Heart left ventricle (tissue), 16 donors: ENCODE results near the gene CD27. TPM values are rescaled to one million over a fixed set of nuclear protein-coding genes. Genes with fewer than 3 reads are reported as not detected.

Source experiments
- ATAC-seq, 4 donors: fragments of 200-7000 bp; cut with Tn5 transposase; one replicate each; pipeline ENCODE4 v1.9.1; 2020 to 2022; ENCODE audit warnings: moderate library complexity in 4 of 4, mild to moderate bottlenecking in 3 of 4, moderate number of reproducible peaks in 1 of 4
- DNase-seq, 5 donors: peaks; one replicate each; pipeline ENCODE4 v3.0.0-alpha.2; 2020
- H3K27ac ChIP-seq, 12 donors: fragments of 200-600 bp; sonication (generic) in 4 of 12; one replicate each; pipeline versions ENCODE4 v1.5.0 to v1.8.0; 2016 to 2022; ENCODE audit warnings: mild to moderate bottlenecking in 2 of 12
- H3K27me3 ChIP-seq, 9 donors: fragments of 200-600 bp; sonication (generic) in 2 of 9; one replicate each; pipeline versions ENCODE4 v1.5.1 to v1.8.0; 2016 to 2022; ENCODE audit warnings: mild to moderate bottlenecking in 3 of 9
- H3K36me3 ChIP-seq, 9 donors: fragments of 200-600 bp; sonication (generic) in 2 of 9; one replicate each; pipeline versions ENCODE4 v1.5.0 to v1.8.0; 2018 to 2022; ENCODE audit warnings: mild to moderate bottlenecking in 2 of 9
- H3K4me1 ChIP-seq, 12 donors: fragments of 200-600 bp; sonication (generic) in 4 of 12; one replicate each; pipeline versions ENCODE4 v1.5.0 to v1.8.0; 2016 to 2022; ENCODE audit warnings: mild to moderate bottlenecking in 3 of 12
- H3K4me3 ChIP-seq, 12 donors: fragments of 200-600 bp; sonication (generic) in 4 of 12; one replicate each; pipeline versions ENCODE4 v1.5.0 to v1.8.0; 2017 to 2022; ENCODE audit warnings: mild to moderate bottlenecking in 9 of 12, moderate library complexity in 4 of 12
- H3K9me3 ChIP-seq, 12 donors: fragments of 200-600 bp; sonication (generic) in 4 of 12; one replicate each; pipeline versions ENCODE4 v1.5.0 to v1.8.0; 2016 to 2022; ENCODE audit warnings: mild to moderate bottlenecking in 1 of 12
- CTCF ChIP-seq, 12 donors: fragments of 200-600 bp; sonication (generic) in 4 of 12; IDR thresholded peaks; one replicate each; pipeline versions ENCODE4 v1.5.0 to v1.8.0; 2018 to 2022; ENCODE audit warnings: antibody characterized with exemption in 12 of 12, mild to moderate bottlenecking in 5 of 12
- POLR2A ChIP-seq, 2 donors: fragments of 450-650 bp; IDR thresholded peaks; one replicate each; pipeline ENCODE4 v1.6.1; 2017; ENCODE audit warnings: antibody characterized with exemption in 2 of 2, mild to moderate bottlenecking in 2 of 2, moderate library complexity in 2 of 2
- WGBS, 4 donors: extraction: QIAGEN DNeasy Blood & Tissue Kit in 2 of 4; methylation state at CpG; one replicate each; pipeline versions ENCODE4 v1.1.5 to v1.1.7; 2013 to 2018; 5-methylcytosine and 5-hydroxymethylcytosine counted together
- intact Hi-C, 10 donors: fragments of 100-400 bp; cut with DNase I; formaldehyde crosslinking; loops; one replicate each; pipeline versions ENCODE4 v1.11.1 to v1.14.2; 2022
- polyA plus RNA-seq, 2 donors: library from polyadenylated mRNA; stranded (reverse); fragments of 200-250 nt; gene quantifications; one replicate each; pipeline ENCODE4 v1.2.3, GENCODE V29; 2013
- total RNA-seq, 9 donors: library from RNA; depleted of rRNA in 2 of 9; stranded (reverse); fragments of >200 nt in 2 of 9; fragmentation: NEBNext Ultra II Directional in 3 of 9; extraction: Animal tissue kit (Norgen Biotek cat#: 25700) in 3 of 9; gene quantifications; one replicate each; pipeline versions ENCODE4 v1.1.0 to v1.2.4, GENCODE V29; 2016 to 2023
- donor health status: ischemic (EF 13 %, LVEDD 7.1; RV severe dilation, severe dysfunction).
- donor health status: healthy with polysubstance abuse.
- donor health status: DM: no; HTN: yes; CAD: no.
- donor health status: DM: no; HTN: no; CAD: no.
- donor health status: ischemic (EF 25% LVEDD 6.9; RV normal size, moderate dysfunction).
- donor health status: ischemic (EF 25% LVEDD 5.7; RV mildly dilated, moderate dysfunction).
- donor health status: healthy.
- donor health status: DM: yes; HTN: yes; CAD: no.
- donor health status: ischemic (EF 35%, LVEDD 5.7; RV mildly dilated, moderate dysfunction).
- donor health status: nonischemic (EF 11% LVEDD 7.7; RV severe dilation, severe dysfunction).
- donor health status: DM: yes; HTN: yes; CAD: no.
- donor health status: PGD.
- donor health status: ischemic (EF 29% LVEDD 5.4; RV normal size, mild dysfunction).
- donor health status: nonischemic (EF 23%, LVEDD 6.1; RV moderate dilation, normal function).

CD27 gene
- total and polyA plus RNA-seq, 11 donors: 0.19 to 5.3 (median 0.40) TPM; not detected in 6

DNA sequence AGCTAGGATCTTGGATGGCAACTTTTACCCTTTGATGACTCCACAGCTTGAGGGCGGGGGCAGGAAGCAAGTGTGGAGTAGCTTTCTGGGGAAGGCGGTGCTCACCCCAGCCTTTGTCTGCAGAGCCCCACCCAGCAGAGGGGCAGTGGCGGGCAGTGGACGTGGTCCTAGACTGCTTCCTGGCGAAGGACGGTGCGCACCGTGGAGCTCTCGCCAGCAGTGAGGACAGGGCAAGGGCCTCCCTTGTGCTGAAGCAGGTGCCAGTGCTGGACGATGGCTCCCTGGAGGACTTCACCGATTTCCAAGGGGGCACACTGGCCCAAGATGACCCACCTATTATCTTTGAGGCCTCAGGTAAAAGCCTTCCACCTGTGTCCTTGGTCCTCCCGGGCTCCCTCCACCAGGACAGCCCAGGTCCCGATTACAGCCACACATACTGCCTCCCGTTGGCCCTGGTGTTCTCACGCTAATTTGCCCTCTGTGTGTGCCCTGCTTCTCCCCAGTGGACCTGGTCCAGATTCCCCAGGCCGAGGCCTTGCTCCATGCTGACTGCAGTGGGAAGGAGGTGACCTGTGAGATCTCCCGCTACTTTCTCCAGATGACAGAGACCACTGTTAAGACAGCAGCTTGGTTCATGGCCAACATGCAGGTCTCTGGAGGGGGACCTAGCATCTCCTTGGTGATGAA, 8.3 kb downstream of the CD27 start:
- intact Hi-C loops: loop anchor here in 1 of 10 donors (1.0 kb wide), 1 partner anchor 17 kb away; the partner anchor contains the start of gene VAMP1

GRCh38 chr12:6457220-6457945, 12.6 kb downstream of the CD27 start:
- H3K27me3 ChIP-seq: no peaks in the 10 kb centered on the region
- WGBS, 4 donors: 86 to 89% (median 88%) methylated on average over 8 to 12 of the region's 12 CpGs
- TF ChIP-seq CTCF (IDR thresholded peaks at IDR 0.05) (no peak), POLR2A (IDR thresholded peaks at IDR 0.05) (no peak)
- H3K9me3 ChIP-seq: no peaks in the 10 kb centered on the region
- no peak for DNase-seq
- intact Hi-C loops: no loop called here
- H3K27ac ChIP-seq: no peak overlapping the region
- no peak overlapping the region for H3K4me3 ChIP-seq
- no peak for ATAC-seq
- peaks cover 5 to 57% (median 21%) of the 10 kb centered on the region in 12 donors for H3K4me1 ChIP-seq
- peaks cover 0 to 91% (median 82%) of the 10 kb centered on the region in 9 donors for H3K36me3 ChIP-seq

More for the DNA sequence above, 8.3 kb downstream of the CD27 start:
- WGBS, 4 donors: 54 to 68% (median 66%) methylated on average over 9 to 17 of the region's 17 CpGs
- Histone ChIP-seq H3K27me3 (no peaks in the 10 kb centered on the region), H3K4me3 (peak overlapping the region in 11 of 12 donors; percentile 56 to 99 (median 69)), H3K9me3 (no peaks in the 10 kb centered on the region), H3K4me1 (peaks cover 0 to 42% (median 25%) of the 10 kb centered on the region in 12 donors), H3K36me3 (peaks cover 0 to 48% (median 42%) of the 10 kb centered on the region in 9 donors), H3K27ac (peak overlapping the region; percentile 90 to 100 (median 97))
- DNase-seq: peak; percentile 46 to 68 (median 54)
- no peak for TF ChIP-seq POLR2A (IDR thresholded peaks at IDR 0.05)
- TF ChIP-seq CTCF (IDR thresholded peaks at IDR 0.05): no peak
- ATAC-seq: peak in 3 of 4 donors; percentile 25 to 34 (median 31)

DNA sequence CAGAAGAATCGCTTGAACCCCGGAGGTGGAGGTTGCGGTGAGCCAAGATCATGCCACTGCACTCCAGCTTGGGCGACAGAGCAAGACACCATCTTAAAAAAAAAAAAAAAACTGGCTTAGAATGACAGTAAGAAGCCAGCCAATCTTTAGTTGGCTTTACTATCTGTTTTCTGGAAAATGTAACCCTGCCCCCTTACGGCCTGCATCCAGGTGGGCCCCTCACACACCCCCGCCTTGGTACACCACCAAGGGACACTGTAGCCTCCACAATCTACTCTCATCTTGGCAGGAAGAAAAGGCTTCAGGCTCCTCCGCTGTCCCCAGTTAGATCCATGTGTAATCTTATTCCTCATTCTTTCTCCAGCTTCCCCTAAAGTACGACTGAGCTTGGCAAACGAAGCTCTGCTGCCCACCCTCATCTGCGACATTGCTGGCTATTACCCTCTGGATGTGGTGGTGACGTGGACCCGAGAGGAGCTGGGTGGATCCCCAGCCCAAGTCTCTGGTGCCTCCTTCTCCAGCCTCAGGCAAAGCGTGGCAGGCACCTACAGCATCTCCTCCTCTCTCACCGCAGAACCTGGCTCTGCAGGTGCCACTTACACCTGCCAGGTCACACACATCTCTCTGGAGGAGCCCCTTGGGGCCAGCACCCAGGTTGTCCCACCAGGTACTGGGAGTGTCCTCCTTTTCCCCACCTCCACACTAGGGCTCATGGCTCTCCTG, 13.7 kb downstream of the CD27 start:
- ATAC-seq: no peak
- WGBS, 4 donors: 93 to 98% (median 93%) methylated on average over 14 of the region's 14 CpGs
- DNase-seq: no peak
- Histone ChIP-seq H3K27me3 (no peaks in the 10 kb centered on the region), H3K9me3 (no peaks in the 10 kb centered on the region), H3K4me3 (no peak overlapping the region), H3K4me1 (peaks cover 0 to 59% (median 14%) of the 10 kb centered on the region in 12 donors), H3K27ac (no peak overlapping the region), H3K36me3 (peaks cover 0 to 99% (median 93%) of the 10 kb centered on the region in 9 donors)
- no peak for TF ChIP-seq POLR2A (IDR thresholded peaks at IDR 0.05)
- no peak for TF ChIP-seq CTCF (IDR thresholded peaks at IDR 0.05)
- intact Hi-C loops: no loop called here

DNA sequence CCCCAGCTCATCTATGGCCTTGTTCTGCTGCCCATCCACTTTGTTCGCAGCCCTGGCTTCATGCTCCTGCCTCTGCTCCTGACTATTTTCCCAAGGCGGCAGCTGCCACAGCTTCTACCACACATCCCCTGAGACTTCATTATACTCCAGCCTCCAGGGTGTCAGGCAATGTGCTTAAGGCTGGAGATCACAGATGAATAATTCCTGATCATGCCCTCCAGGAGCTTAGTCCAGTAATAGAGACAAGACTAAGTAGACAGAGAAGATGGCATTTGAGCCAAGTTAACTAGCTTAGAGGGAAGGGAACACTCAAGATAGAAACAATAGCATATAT, 14.2 kb downstream of the CD27 start:
- Histone ChIP-seq H3K4me3 (no peak overlapping the region), H3K27ac (no peak overlapping the region), H3K36me3 (peaks cover 0 to 99% (median 93%) of the 10 kb centered on the region in 9 donors), H3K4me1 (peaks cover 0 to 60% (median 14%) of the 10 kb centered on the region in 12 donors), H3K9me3 (no peaks in the 10 kb centered on the region), H3K27me3 (no peaks in the 10 kb centered on the region)
- DNase-seq (no peak), ATAC-seq (no peak)
- WGBS, 4 donors: 96 to 100% (median 98%) methylated on average over 2 of the region's 2 CpGs
- TF ChIP-seq POLR2A (IDR thresholded peaks at IDR 0.05) (no peak), CTCF (IDR thresholded peaks at IDR 0.05) (no peak)
- intact Hi-C loops: no loop called here
